H1 (cell line): ENCODE measurements around the gene TOR1A.

Experiments
- ATF2 ChIP-seq: IDR thresholded peaks from 2 replicates; pipeline ENCODE4 v1.6.1; 2012; ENCODE audit warnings: low read length, inconsistent platforms
- CTCF ChIP-seq, 3 experiments: IDR thresholded peaks; 1 replicate in 2 of 3; 2 replicates in 1 of 3; pipeline versions ENCODE4 v1.5.1 to v1.6.1; 2011; ENCODE audit warnings: low read length in 3 of 3, mild to moderate bottlenecking in 3 of 3, inconsistent platforms in 2 of 3, low read depth in 1 of 3, moderate library complexity in 1 of 3; ENCODE audit not compliant: insufficient read depth in 1 of 3; ENCODE audit errors: control extremely low read depth in 1 of 3
- MAFK ChIP-seq: IDR thresholded peaks from 2 replicates; pipeline ENCODE4 v1.6.1; 2012; ENCODE audit warnings: low read depth, mild to moderate bottlenecking, improper control_type of control experiment, low read length
- USF2 ChIP-seq: IDR thresholded peaks from 2 replicates; pipeline ENCODE4 v1.6.1; 2011; ENCODE audit warnings: low read length, improper control_type of control experiment

- no peak for TF ChIP-seq USF2
- TF ChIP-seq ATF2 = no peak
- no peak for TF ChIP-seq CTCF (IDR thresholded peaks at IDR 0.05; ENCODE audit: control extremely low read depth in 1 of 3, insufficient read depth in 1 of 3, low read depth in 1 of 3, low read length in 3 of 3)
- TF ChIP-seq MAFK = no peak
Observed at GRCh38 chr9:129811967-129812363, 12.0 kb downstream of the TOR1A start.
